ENCODE results near the gene PRDM16.

Gene PRDM16

GRCh38 chr1:3170561-3171453 is 101.8 kb downstream of the PRDM16 start:
- Mint-ChIP-seq H3K9me3 (no peaks in the 10 kb centered on the region), H3K36me3 (ENCODE audit: insufficient read depth) (peaks cover 3% of the 10 kb centered on the region), H3K27ac (no peak overlapping the region), H3K27me3 (peaks cover 23 to 36% of the 10 kb centered on the region in 2 donors), H3K4me3 (peak overlapping the region in 1 of 2 donors; percentile 44), H3K4me1 (ENCODE audit: low read depth in 2 of 2) (no peaks in the 10 kb centered on the region)
- DNase-seq (no peak), ATAC-seq (replicated peaks) (no peak)

- H3K9me3 Mint-ChIP-seq, result no peaks in the 10 kb centered on the region
- H3K27ac Mint-ChIP-seq, result no peak overlapping the region
- H3K36me3 Mint-ChIP-seq (ENCODE audit: insufficient read depth), result peaks cover 3% of the 10 kb centered on the region
- peaks cover 23 to 36% of the 10 kb centered on the region in 2 donors for H3K27me3 Mint-ChIP-seq
- ATAC-seq (replicated peaks), result no peak
- no peaks in the 10 kb centered on the region for H3K4me1 Mint-ChIP-seq (ENCODE audit: low read depth in 2 of 2)
- no peak for DNase-seq
- H3K4me3 Mint-ChIP-seq, result no peak overlapping the region
These were observed 102.8 kb downstream of the PRDM16 start for GRCh38 chr1:3171761-3172160.

- H3K4me1 Mint-ChIP-seq (ENCODE audit: low read depth in 2 of 2), result no peaks in the 10 kb centered on the region
- no peak overlapping the region for H3K4me3 Mint-ChIP-seq
- peaks cover 23 to 36% of the 10 kb centered on the region in 2 donors for H3K27me3 Mint-ChIP-seq
- no peak overlapping the region for H3K27ac Mint-ChIP-seq
- DNase-seq (no peak), ATAC-seq (replicated peaks) (no peak)
- no peaks in the 10 kb centered on the region for H3K9me3 Mint-ChIP-seq
- H3K36me3 Mint-ChIP-seq (ENCODE audit: insufficient read depth), result no peaks in the 10 kb centered on the region
These were observed 103.7 kb downstream of the PRDM16 start for GRCh38 chr1:3172431-3173380.

GRCh38 chr1:3173381-3173980 is 104.5 kb downstream of the PRDM16 start:
- ATAC-seq (replicated peaks) (no peak), DNase-seq (no peak)
- Mint-ChIP-seq H3K27me3 (peaks cover 23 to 36% of the 10 kb centered on the region in 2 donors), H3K9me3 (no peaks in the 10 kb centered on the region), H3K27ac (no peak overlapping the region), H3K4me3 (no peak overlapping the region), H3K4me1 (ENCODE audit: low read depth in 2 of 2) (no peaks in the 10 kb centered on the region), H3K36me3 (ENCODE audit: insufficient read depth) (no peaks in the 10 kb centered on the region)

- no peaks in the 10 kb centered on the region for H3K9me3 Mint-ChIP-seq
These were observed 105.7 kb downstream of the PRDM16 start for GRCh38 chr1:3174487-3175247.

GRCh38 chr1:3175486-3175885 is 106.5 kb downstream of the PRDM16 start:
- H3K4me1 Mint-ChIP-seq (ENCODE audit: low read depth in 2 of 2), result no peaks in the 10 kb centered on the region
- ATAC-seq (replicated peaks), result no peak
- H3K36me3 Mint-ChIP-seq (ENCODE audit: insufficient read depth), result no peaks in the 10 kb centered on the region
- no peak overlapping the region for H3K27ac Mint-ChIP-seq
- H3K9me3 Mint-ChIP-seq, result no peaks in the 10 kb centered on the region
- DNase-seq, result no peak
- H3K27me3 Mint-ChIP-seq, result peaks cover 23 to 36% of the 10 kb centered on the region in 2 donors
- H3K4me3 Mint-ChIP-seq, result no peak overlapping the region

More at GRCh38 chr1:3174487-3175247, 105.7 kb downstream of the PRDM16 start:
- DNase-seq (no peak), ATAC-seq (replicated peaks) (no peak)
- no peaks in the 10 kb centered on the region for H3K4me1 Mint-ChIP-seq (ENCODE audit: low read depth in 2 of 2)
- no peak overlapping the region for H3K27ac Mint-ChIP-seq
- H3K4me3 Mint-ChIP-seq, result no peak overlapping the region
- H3K36me3 Mint-ChIP-seq (ENCODE audit: insufficient read depth), result no peaks in the 10 kb centered on the region
- peaks cover 23 to 36% of the 10 kb centered on the region in 2 donors for H3K27me3 Mint-ChIP-seq

GRCh38 chr1:3176028-3176427 is 107.0 kb downstream of the PRDM16 start:
- peaks cover 23 to 32% of the 10 kb centered on the region in 2 donors for H3K27me3 Mint-ChIP-seq
- no peaks in the 10 kb centered on the region for H3K36me3 Mint-ChIP-seq (ENCODE audit: insufficient read depth)
- no peak overlapping the region for H3K4me3 Mint-ChIP-seq
- no peaks in the 10 kb centered on the region for H3K9me3 Mint-ChIP-seq
- DNase-seq (no peak), ATAC-seq (replicated peaks) (no peak)
- no peak overlapping the region for H3K27ac Mint-ChIP-seq
- H3K4me1 Mint-ChIP-seq (ENCODE audit: low read depth in 2 of 2), result no peaks in the 10 kb centered on the region

- no peaks in the 10 kb centered on the region for H3K4me1 Mint-ChIP-seq (ENCODE audit: low read depth in 2 of 2)
These were observed 107.8 kb downstream of the PRDM16 start for GRCh38 chr1:3176820-3177219.

GRCh38 chr1:3178279-3178678 is 109.3 kb downstream of the PRDM16 start:
- no peaks in the 10 kb centered on the region for H3K9me3 Mint-ChIP-seq
- H3K4me3 Mint-ChIP-seq, result no peak overlapping the region
- ATAC-seq (replicated peaks) (no peak), DNase-seq (no peak)
- no peak overlapping the region for H3K27ac Mint-ChIP-seq
- H3K4me1 Mint-ChIP-seq (ENCODE audit: low read depth in 2 of 2), result no peaks in the 10 kb centered on the region
- H3K36me3 Mint-ChIP-seq (ENCODE audit: insufficient read depth), result no peaks in the 10 kb centered on the region
- H3K27me3 Mint-ChIP-seq, result peaks cover 9% of the 10 kb centered on the region in 2 donors

More at GRCh38 chr1:3176820-3177219, 107.8 kb downstream of the PRDM16 start:
- no peak overlapping the region for H3K27ac Mint-ChIP-seq
- ATAC-seq (replicated peaks) (no peak), DNase-seq (no peak)
- H3K36me3 Mint-ChIP-seq (ENCODE audit: insufficient read depth), result no peaks in the 10 kb centered on the region
- H3K27me3 Mint-ChIP-seq, result peaks cover 23 to 24% of the 10 kb centered on the region in 2 donors
- H3K9me3 Mint-ChIP-seq, result no peaks in the 10 kb centered on the region
- no peak overlapping the region for H3K4me3 Mint-ChIP-seq

- Mint-ChIP-seq H3K27ac (no peak overlapping the region), H3K4me3 (no peak overlapping the region), H3K9me3 (no peaks in the 10 kb centered on the region), H3K4me1 (ENCODE audit: low read depth in 2 of 2) (no peaks in the 10 kb centered on the region), H3K36me3 (ENCODE audit: insufficient read depth) (no peaks in the 10 kb centered on the region), H3K27me3 (peaks cover 6 to 8% of the 10 kb centered on the region in 2 donors)
- DNase-seq, result no peak
- ATAC-seq (replicated peaks), result no peak
These were observed 110.5 kb downstream of the PRDM16 start for GRCh38 chr1:3179471-3179870.

- Mint-ChIP-seq H3K4me1 (ENCODE audit: low read depth in 2 of 2) (no peaks in the 10 kb centered on the region), H3K9me3 (no peaks in the 10 kb centered on the region), H3K4me3 (no peak overlapping the region), H3K27me3 (peaks cover 13 to 18% of the 10 kb centered on the region in 2 donors), H3K36me3 (ENCODE audit: insufficient read depth) (no peaks in the 10 kb centered on the region), H3K27ac (no peak overlapping the region)
- no peak for ATAC-seq (replicated peaks)
- DNase-seq, result no peak
These were observed 111.9 kb downstream of the PRDM16 start for GRCh38 chr1:3180915-3181314.

- peaks cover 13 to 28% of the 10 kb centered on the region in 2 donors for H3K27me3 Mint-ChIP-seq
- no peak overlapping the region for H3K4me3 Mint-ChIP-seq
- no peak for DNase-seq
- no peaks in the 10 kb centered on the region for H3K9me3 Mint-ChIP-seq
- no peaks in the 10 kb centered on the region for H3K4me1 Mint-ChIP-seq (ENCODE audit: low read depth in 2 of 2)
- no peak for ATAC-seq (replicated peaks)
- H3K36me3 Mint-ChIP-seq (ENCODE audit: insufficient read depth), result no peaks in the 10 kb centered on the region
- H3K27ac Mint-ChIP-seq, result no peak overlapping the region
These were observed 113.0 kb downstream of the PRDM16 start for GRCh38 chr1:3181956-3182355.
